ENCODE measurements around the gene TTR. TPM values are rescaled to one million over a fixed set of nuclear protein-coding genes. Genes with fewer than 3 reads are reported as not detected.

The TTR gene
- total and polyA plus RNA-seq, 2 of the 4 experiments (the other 2 are of a cell fraction), result not detected

GRCh38 chr18:31611511-31611910 lies 19.8 kb downstream of the TTR start:
- Histone ChIP-seq H3K18ac (ENCODE audit: low read depth, low read length) (no peak overlapping the region), H4K91ac (ENCODE audit: insufficient read depth, low read depth, low read length) (no peak overlapping the region), H2BK5ac (ENCODE audit: low read depth, low read length, poor library complexity, severe bottlenecking) (no peak overlapping the region), H2AK5ac (ENCODE audit: low read depth, low read length) (no peak overlapping the region), H3K9me3 (ENCODE audit: control insufficient read depth, insufficient read depth, low read length) (no peaks in the 10 kb centered on the region), H3K4ac (ENCODE audit: low read depth, low read length) (no peak overlapping the region), H2AFZ (replicated peaks; ENCODE audit: low read length, poor library complexity) (no peak overlapping the region), H4K20me1 (ENCODE audit: insufficient read depth, low read length) (no peaks in the 10 kb centered on the region), H3K4me1 (ENCODE audit: control insufficient read depth, insufficient read depth, low read length) (no peaks in the 10 kb centered on the region), H2BK120ac (ENCODE audit: low read depth, low read length) (no peak overlapping the region), H3K56ac (ENCODE audit: extremely low read depth, insufficient read depth, low read length) (no peak overlapping the region), H3K27ac (ENCODE audit: insufficient read depth, low read length) (no peak overlapping the region), H2BK15ac (ENCODE audit: low read depth, low read length) (no peak overlapping the region), H3K36me3 (ENCODE audit: control insufficient read depth, insufficient read depth, low read length) (no peaks in the 10 kb centered on the region), H3K27me3 (ENCODE audit: control insufficient read depth, insufficient read depth, low read length) (no peaks in the 10 kb centered on the region), H3K14ac (replicated peaks; ENCODE audit: low read depth, low read length) (no peak overlapping the region), H3K9ac (ENCODE audit: low read depth, low read length) (no peak overlapping the region), H2BK20ac (ENCODE audit: low read depth, low read length) (no peak overlapping the region), H3K9me1 (ENCODE audit: insufficient read depth, low read length) (no peaks in the 10 kb centered on the region), H4K5ac (ENCODE audit: low read depth, low read length) (no peak overlapping the region), H3K23ac (ENCODE audit: low read depth, low read length) (no peak overlapping the region), H2AK9ac (replicated peaks; ENCODE audit: low read depth, low read length, poor library complexity) (no peak overlapping the region), H3K79me1 (ENCODE audit: low read depth in 1 of 2, low read length in 2 of 2) (no peaks in the 10 kb centered on the region), H4K8ac (ENCODE audit: low read depth in 2 of 2, low read length in 2 of 2) (no peak overlapping the region), H3K4me2 (ENCODE audit: low read depth, low read length) (no peak overlapping the region), H3K4me3 (ENCODE audit: insufficient read depth, low read depth, low read length) (no peak overlapping the region)
- no CpG with 5 or more reads among the region's 5 CpGs for WGBS, 2 experiments (ENCODE audit: extremely low coverage in 2 of 2, insufficient read length in 1 of 2)
- TF ChIP-seq MAZ (IDR thresholded peaks at IDR 0.05; ENCODE audit: borderline replicate concordance, low read depth, low read length) (no peak), RAD21 (IDR thresholded peaks at IDR 0.05; ENCODE audit: low read length) (no peak), MXI1 (IDR thresholded peaks at IDR 0.05; ENCODE audit: borderline replicate concordance, low read depth, low read length) (no peak), RCOR1 (IDR thresholded peaks at IDR 0.05; ENCODE audit: insufficient replicate concordance, low read length) (no peak), MAFK (IDR thresholded peaks at IDR 0.05; ENCODE audit: low read depth, low read length) (no peak), FOS (IDR thresholded peaks at IDR 0.05; ENCODE audit: low read depth, low read length) (no peak), POLR2A (IDR thresholded peaks at IDR 0.05; ENCODE audit: low read depth, low read length) (no peak), NFE2L2 (IDR thresholded peaks at IDR 0.05; ENCODE audit: low read depth, low read length) (no peak), BHLHE40 (IDR thresholded peaks at IDR 0.05; ENCODE audit: low read depth, low read length) (no peak), SMC3 (IDR thresholded peaks at IDR 0.05; ENCODE audit: low read depth, low read length) (no peak), CHD1 (IDR thresholded peaks at IDR 0.05; ENCODE audit: low read depth, low read length) (no peak), RFX5 (IDR thresholded peaks at IDR 0.05; ENCODE audit: low read depth, low read length) (no peak), USF2 (IDR thresholded peaks at IDR 0.05; ENCODE audit: low read depth, low read length) (no peak), CEBPB (IDR thresholded peaks at IDR 0.05; ENCODE audit: low read depth, low read length) (no peak)
- TF ChIP-seq, protein P1, sequence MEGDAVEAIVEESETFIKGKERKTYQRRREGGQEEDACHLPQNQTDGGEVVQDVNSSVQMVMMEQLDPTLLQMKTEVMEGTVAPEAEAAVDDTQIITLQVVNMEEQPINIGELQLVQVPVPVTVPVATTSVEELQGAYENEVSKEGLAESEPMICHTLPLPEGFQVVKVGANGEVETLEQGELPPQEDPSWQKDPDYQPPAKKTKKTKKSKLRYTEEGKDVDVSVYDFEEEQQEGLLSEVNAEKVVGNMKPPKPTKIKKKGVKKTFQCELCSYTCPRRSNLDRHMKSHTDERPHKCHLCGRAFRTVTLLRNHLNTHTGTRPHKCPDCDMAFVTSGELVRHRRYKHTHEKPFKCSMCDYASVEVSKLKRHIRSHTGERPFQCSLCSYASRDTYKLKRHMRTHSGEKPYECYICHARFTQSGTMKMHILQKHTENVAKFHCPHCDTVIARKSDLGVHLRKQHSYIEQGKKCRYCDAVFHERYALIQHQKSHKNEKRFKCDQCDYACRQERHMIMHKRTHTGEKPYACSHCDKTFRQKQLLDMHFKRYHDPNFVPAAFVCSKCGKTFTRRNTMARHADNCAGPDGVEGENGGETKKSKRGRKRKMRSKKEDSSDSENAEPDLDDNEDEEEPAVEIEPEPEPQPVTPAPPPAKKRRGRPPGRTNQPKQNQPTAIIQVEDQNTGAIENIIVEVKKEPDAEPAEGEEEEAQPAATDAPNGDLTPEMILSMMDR (conservative IDR thresholded peaks at IDR 0.05; ENCODE audit: low read depth, low read length), result no peak
- TF ChIP-seq, protein P2, sequence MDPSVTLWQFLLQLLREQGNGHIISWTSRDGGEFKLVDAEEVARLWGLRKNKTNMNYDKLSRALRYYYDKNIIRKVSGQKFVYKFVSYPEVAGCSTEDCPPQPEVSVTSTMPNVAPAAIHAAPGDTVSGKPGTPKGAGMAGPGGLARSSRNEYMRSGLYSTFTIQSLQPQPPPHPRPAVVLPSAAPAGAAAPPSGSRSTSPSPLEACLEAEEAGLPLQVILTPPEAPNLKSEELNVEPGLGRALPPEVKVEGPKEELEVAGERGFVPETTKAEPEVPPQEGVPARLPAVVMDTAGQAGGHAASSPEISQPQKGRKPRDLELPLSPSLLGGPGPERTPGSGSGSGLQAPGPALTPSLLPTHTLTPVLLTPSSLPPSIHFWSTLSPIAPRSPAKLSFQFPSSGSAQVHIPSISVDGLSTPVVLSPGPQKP (IDR thresholded peaks at IDR 0.05; ENCODE audit: borderline replicate concordance, low read depth, low read length), result no peak
- ChIA-PET POLR2A (ENCODE audit: unreplicated experiment) (no interaction called here), CTCF (no interaction called here)
- in situ Hi-C loops (cut with MboI; ENCODE audit: low sequenced_read_pairs), result no loop called here
- ATAC-seq (ENCODE audit: low read depth) (no peak), DNase-seq (no peak)
- dilution Hi-C loops (cut with HindIII; ENCODE audit: low sequenced_read_pairs, unreplicated experiment), result no loop called here
- BruUV-seq (replicated peaks), result no TSS peak
- intact Hi-C loops (cut with micrococcal nuclease), result no loop called here
